Activated naive CD8-positive, alpha-beta T cell (primary cell): ENCODE measurements around the gene TMEM170A.
A peak's percentile ranks its signal among the peaks of the same experiment; 100 is the strongest.
"Not testable (repeated sequence)": the region's sequence is repeated elsewhere in the genome, so short reads cannot be mapped to it uniquely, and the experiment has no call there.

Source experiments
- H3K27ac Mint-ChIP-seq: one replicate; pipeline ENCODE4 v1.8.0; 2021; ENCODE audit warnings: mixed read lengths
- H3K27me3 Mint-ChIP-seq: one replicate; pipeline ENCODE4 v1.8.0; 2021; ENCODE audit warnings: mixed read lengths
- H3K36me3 Mint-ChIP-seq: one replicate; pipeline ENCODE4 v1.8.0; 2021; ENCODE audit warnings: mixed read lengths
- H3K4me1 Mint-ChIP-seq: one replicate; pipeline ENCODE4 v1.8.0; 2021; ENCODE audit warnings: low read depth, mixed read lengths
- H3K4me3 Mint-ChIP-seq: one replicate; pipeline ENCODE4 v1.8.0; 2021; ENCODE audit warnings: mild to moderate bottlenecking, mixed read lengths
- H3K9me3 Mint-ChIP-seq: one replicate; pipeline ENCODE4 v1.8.0; 2021; ENCODE audit warnings: low read depth, mixed read lengths

TMEM170A gene

GRCh38 chr16:75464122-75464918 is at the start of gene TMEM170A:
TSS of gene TMEM170A (minus strand) at chr16:75464689. CDS start at chr16:75464600, 89 bp downstream.
- Mint-ChIP-seq H3K4me3 (peak within 1 kb of the TSS; percentile 89), H3K36me3 (peaks cover 5% of the 10 kb centered on the region), H3K9me3 (no peaks in the 10 kb centered on the region), H3K27ac (peak within 1 kb of the TSS; percentile 86), H3K4me1 (peaks cover 44% of the 10 kb centered on the region), H3K27me3 (no peaks in the 10 kb centered on the region)

- H3K9me3 Mint-ChIP-seq = no peaks in the 10 kb centered on the region
- peaks cover 5% of the 10 kb centered on the region for H3K27me3 Mint-ChIP-seq
- H3K36me3 Mint-ChIP-seq = no peaks in the 10 kb centered on the region
- H3K4me3 Mint-ChIP-seq = no peak overlapping the region
- no peaks in the 10 kb centered on the region for H3K4me1 Mint-ChIP-seq
- no peak overlapping the region for H3K27ac Mint-ChIP-seq
These were observed 42.1 kb upstream of the TMEM170A start for GRCh38 chr16:75506574-75506973.

GRCh38 chr16:75506107-75506506 is 41.6 kb upstream of the TMEM170A start:
- Mint-ChIP-seq H3K4me1 (no peaks in the 10 kb centered on the region), H3K27me3 (peaks cover 5% of the 10 kb centered on the region), H3K9me3 (no peaks in the 10 kb centered on the region), H3K27ac (no peak overlapping the region), H3K36me3 (no peaks in the 10 kb centered on the region), H3K4me3 (no peak overlapping the region)

- no peak overlapping the region for H3K4me3 Mint-ChIP-seq
- H3K27me3 Mint-ChIP-seq = peaks cover 5% of the 10 kb centered on the region
- no peaks in the 10 kb centered on the region for H3K36me3 Mint-ChIP-seq
- no peak overlapping the region for H3K27ac Mint-ChIP-seq
- no peaks in the 10 kb centered on the region for H3K4me1 Mint-ChIP-seq
- no peaks in the 10 kb centered on the region for H3K9me3 Mint-ChIP-seq
These were observed 39.3 kb upstream of the TMEM170A start for GRCh38 chr16:75503801-75504200.

- Mint-ChIP-seq H3K27ac (no peak overlapping the region), H3K4me1 (no peaks in the 10 kb centered on the region), H3K4me3 (no peak overlapping the region), H3K9me3 (no peaks in the 10 kb centered on the region), H3K27me3 (peaks cover 5% of the 10 kb centered on the region), H3K36me3 (no peaks in the 10 kb centered on the region)
These were observed 38.6 kb upstream of the TMEM170A start for GRCh38 chr16:75502916-75503605.

GRCh38 chr16:75501820-75502219 is 37.3 kb upstream of the TMEM170A start:
- not testable (repeated sequence) for H3K4me3 Mint-ChIP-seq, H3K36me3 Mint-ChIP-seq, H3K27ac Mint-ChIP-seq

GRCh38 chr16:75501359-75501758 is 36.9 kb upstream of the TMEM170A start:
- Mint-ChIP-seq H3K27me3 (peaks cover 4% of the 10 kb centered on the region), H3K4me1 (no peaks in the 10 kb centered on the region), H3K36me3 (no peaks in the 10 kb centered on the region), H3K4me3 (no peak overlapping the region), H3K9me3 (no peaks in the 10 kb centered on the region), H3K27ac (no peak overlapping the region)

More at GRCh38 chr16:75501820-75502219, 37.3 kb upstream of the TMEM170A start:
- H3K27me3 Mint-ChIP-seq, H3K9me3 Mint-ChIP-seq, H3K4me1 Mint-ChIP-seq: not testable (repeated sequence)

GRCh38 chr16:75498605-75499322 is 34.3 kb upstream of the TMEM170A start:
- not testable (repeated sequence) for H3K4me3 Mint-ChIP-seq, H3K36me3 Mint-ChIP-seq, H3K27me3 Mint-ChIP-seq, H3K4me1 Mint-ChIP-seq, H3K27ac Mint-ChIP-seq, H3K9me3 Mint-ChIP-seq

- H3K27me3 Mint-ChIP-seq = peaks cover 17% of the 10 kb centered on the region
- H3K4me1 Mint-ChIP-seq = peaks cover 8% of the 10 kb centered on the region
- H3K9me3 Mint-ChIP-seq = no peaks in the 10 kb centered on the region
- no peak overlapping the region for H3K27ac Mint-ChIP-seq
- no peak overlapping the region for H3K4me3 Mint-ChIP-seq
- no peaks in the 10 kb centered on the region for H3K36me3 Mint-ChIP-seq
These were observed 33.1 kb upstream of the TMEM170A start for GRCh38 chr16:75497558-75497957.

- H3K27me3 Mint-ChIP-seq = peaks cover 17% of the 10 kb centered on the region
- no peak within 1 kb of the TSS for H3K27ac Mint-ChIP-seq
- H3K36me3 Mint-ChIP-seq = no peaks in the 10 kb centered on the region
- peak within 1 kb of the TSS; percentile 76 for H3K4me3 Mint-ChIP-seq
- no peaks in the 10 kb centered on the region for H3K9me3 Mint-ChIP-seq
- peaks cover 8% of the 10 kb centered on the region for H3K4me1 Mint-ChIP-seq
These were observed 30.7 kb upstream of the TMEM170A start, which contains the start of gene CHST6 for GRCh38 chr16:75495076-75495674. TSS of gene CHST6 (minus strand) at chr16:75495441. CDS start at chr16:75479828, 15,613 bp downstream.

GRCh38 chr16:75494661-75495075 is 30.2 kb upstream of the TMEM170A start:
- Mint-ChIP-seq H3K27ac (no peak overlapping the region), H3K9me3 (no peaks in the 10 kb centered on the region), H3K4me1 (peaks cover 8% of the 10 kb centered on the region), H3K27me3 (peaks cover 17% of the 10 kb centered on the region), H3K4me3 (peak overlapping the region; percentile 76), H3K36me3 (no peaks in the 10 kb centered on the region)

- Mint-ChIP-seq H3K27me3 (peaks cover 17% of the 10 kb centered on the region), H3K27ac (no peak overlapping the region), H3K4me3 (peak overlapping the region; percentile 76), H3K9me3 (no peaks in the 10 kb centered on the region), H3K36me3 (no peaks in the 10 kb centered on the region), H3K4me1 (peaks cover 8% of the 10 kb centered on the region)
These were observed 29.7 kb upstream of the TMEM170A start for GRCh38 chr16:75494184-75494583.

GRCh38 chr16:75491876-75492275 is 27.4 kb upstream of the TMEM170A start:
- Mint-ChIP-seq H3K4me3 (no peak overlapping the region), H3K27me3 (peaks cover 18% of the 10 kb centered on the region), H3K9me3 (no peaks in the 10 kb centered on the region), H3K27ac (no peak overlapping the region), H3K36me3 (no peaks in the 10 kb centered on the region), H3K4me1 (peaks cover 8% of the 10 kb centered on the region)

GRCh38 chr16:75488322-75488721 is 23.8 kb upstream of the TMEM170A start:
- peaks cover 12% of the 10 kb centered on the region for H3K27me3 Mint-ChIP-seq
- no peaks in the 10 kb centered on the region for H3K36me3 Mint-ChIP-seq
- no peaks in the 10 kb centered on the region for H3K9me3 Mint-ChIP-seq
- H3K27ac Mint-ChIP-seq = no peak overlapping the region
- no peaks in the 10 kb centered on the region for H3K4me1 Mint-ChIP-seq
- no peak overlapping the region for H3K4me3 Mint-ChIP-seq
